Erythroblast (primary cell): ENCODE results near the gene SFXN5.

Source experiments
- GATA1 ChIP-seq: IDR thresholded peaks from 2 replicates; pipeline ENCODE4 v1.6.1; 2011; ENCODE audit warnings: low read depth, mild to moderate bottlenecking, control low read depth, low read length, moderate library complexity
- POLR2A ChIP-seq: IDR thresholded peaks from 2 replicates; pipeline ENCODE4 v1.6.1; 2011; ENCODE audit warnings: mild to moderate bottlenecking, low read length

DNA sequence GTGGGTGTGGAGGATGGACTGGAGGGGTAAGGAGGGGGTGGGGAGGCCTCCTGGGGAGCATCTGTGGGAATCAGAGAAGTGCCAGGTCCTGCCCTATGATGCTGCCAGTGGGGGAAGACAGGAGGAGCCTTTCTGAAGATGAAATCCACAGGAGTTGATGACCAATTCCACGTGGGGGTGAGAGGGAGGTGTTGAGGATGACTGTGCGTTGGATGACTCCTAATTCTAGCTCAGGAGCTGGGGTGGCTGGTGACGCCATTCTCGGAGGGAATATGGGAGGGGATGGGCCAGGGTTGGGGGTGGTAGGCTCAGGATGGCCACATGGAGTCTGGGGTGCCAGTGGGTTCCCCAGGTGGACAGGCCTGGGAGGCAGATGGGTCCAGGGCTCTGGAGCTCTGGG is 121.9 kb downstream of the SFXN5 start:
- TF ChIP-seq POLR2A (no peak), GATA1 (no peak)
